Chondrocyte (in vitro differentiated cells): Measurements from ENCODE around the gene SDC3. TPM values are rescaled to one million over a fixed set of nuclear protein-coding genes. Genes with fewer than 3 reads are reported as not detected.
"Not testable (repeated sequence)": the region's sequence is repeated elsewhere in the genome, so short reads cannot be mapped to it uniquely, and the experiment has no call there.

Experiments
- DNase-seq: peaks from one replicate; pipeline ENCODE4 v3.0.0; 2021; ENCODE audit warnings: mixed read lengths, low spot score
- H3K27ac Mint-ChIP-seq: one replicate; pipeline ENCODE4 v1.8.0; 2021; ENCODE audit warnings: mild to moderate bottlenecking, moderate library complexity, mixed read lengths; ENCODE audit not compliant: unreplicated experiment
- H3K27me3 Mint-ChIP-seq: 2 replicates; pipeline ENCODE4 v1.8.0; 2021; ENCODE audit warnings: low read depth, mixed read lengths
- H3K36me3 Mint-ChIP-seq: 2 replicates; pipeline ENCODE4 v1.8.0; 2021; ENCODE audit warnings: low read depth, mixed read lengths
- H3K4me1 Mint-ChIP-seq: 2 replicates; pipeline ENCODE4 v1.8.0; 2021; ENCODE audit warnings: low read depth, mild to moderate bottlenecking, mixed read lengths
- H3K4me3 Mint-ChIP-seq: one replicate; pipeline ENCODE4 v1.8.0; 2021; ENCODE audit warnings: mild to moderate bottlenecking, moderate library complexity, mixed read lengths; ENCODE audit not compliant: unreplicated experiment
- H3K9me3 Mint-ChIP-seq: 2 replicates; pipeline ENCODE4 v1.8.0; 2021; ENCODE audit warnings: low read depth, mixed read lengths
- CTCF ChIP-seq: fragments of 200-600 bp; sonication (generic); IDR thresholded peaks from 2 replicates; pipeline ENCODE4 v1.5.0; 2021; ENCODE audit warnings: antibody characterized with exemption, mild to moderate bottlenecking, moderate library complexity
- total RNA-seq: library from RNA; stranded (reverse); gene quantifications from 3 replicates; pipeline ENCODE4 v1.2.1, GENCODE V29; 2021

Gene SDC3
- total RNA-seq, 1 donor from 2014 or later: 46.8 TPM

- Mint-ChIP-seq H3K4me1 (peaks cover 7% of the 10 kb centered on the region), H3K27ac (peak overlapping the region; percentile 61), H3K36me3 (peaks cover 28% of the 10 kb centered on the region), H3K4me3 (no peak overlapping the region), H3K27me3 (no peaks in the 10 kb centered on the region), H3K9me3 (no peaks in the 10 kb centered on the region)
- no peak for DNase-seq
- no peak for TF ChIP-seq CTCF
These were observed 33.9 kb upstream of the SDC3 start for GRCh38 chr1:30942326-30942963.

- TF ChIP-seq CTCF: no peak
- Mint-ChIP-seq H3K27ac (no peak overlapping the region), H3K4me3 (no peak overlapping the region), H3K9me3 (no peaks in the 10 kb centered on the region), H3K36me3 (peaks cover 39% of the 10 kb centered on the region), H3K27me3 (no peaks in the 10 kb centered on the region), H3K4me1 (peaks cover 7% of the 10 kb centered on the region)
- no peak for DNase-seq
These were observed 32.0 kb upstream of the SDC3 start for GRCh38 chr1:30940541-30940940.

- Mint-ChIP-seq H3K4me1 (peaks cover 26% of the 10 kb centered on the region), H3K27ac (no peak overlapping the region), H3K9me3 (no peaks in the 10 kb centered on the region), H3K36me3 (peaks cover 43% of the 10 kb centered on the region), H3K27me3 (no peaks in the 10 kb centered on the region), H3K4me3 (no peak overlapping the region)
- DNase-seq: no peak
- no peak for TF ChIP-seq CTCF
These were observed 28.1 kb upstream of the SDC3 start for GRCh38 chr1:30936541-30937171.

- peaks cover 31% of the 10 kb centered on the region for H3K4me1 Mint-ChIP-seq
- not testable (repeated sequence) for H3K9me3 Mint-ChIP-seq, H3K27me3 Mint-ChIP-seq, H3K27ac Mint-ChIP-seq, DNase-seq, H3K4me3 Mint-ChIP-seq
- H3K36me3 Mint-ChIP-seq: peaks cover 41% of the 10 kb centered on the region
These were observed 27.2 kb upstream of the SDC3 start for GRCh38 chr1:30935758-30936157.

GRCh38 chr1:30934613-30935012, 26.1 kb upstream of the SDC3 start:
- no peak for DNase-seq
- Mint-ChIP-seq H3K27ac (peak overlapping the region; percentile 46), H3K36me3 (peaks cover 34% of the 10 kb centered on the region), H3K4me3 (no peak overlapping the region), H3K9me3 (no peaks in the 10 kb centered on the region), H3K4me1 (peaks cover 31% of the 10 kb centered on the region), H3K27me3 (no peaks in the 10 kb centered on the region)
- no peak for TF ChIP-seq CTCF

GRCh38 chr1:30933874-30934252, 25.3 kb upstream of the SDC3 start:
- Mint-ChIP-seq H3K9me3 (no peaks in the 10 kb centered on the region), H3K27ac (peak overlapping the region; percentile 18), H3K4me1 (peaks cover 31% of the 10 kb centered on the region), H3K4me3 (no peak overlapping the region), H3K36me3 (peaks cover 30% of the 10 kb centered on the region), H3K27me3 (no peaks in the 10 kb centered on the region)
- TF ChIP-seq CTCF: no peak
- no peak for DNase-seq
